ENCODE data around the gene MLF2.

MLF2 gene

GRCh38 chr12:6771091-6771495 is 18.2 kb upstream of the MLF2 start:
- H3K4me3 ChIP-seq (ENCODE audit: low read depth, low read length), result no peak overlapping the region
- ChIA-PET POLR2A (interaction anchor here (0.9 kb wide), 1 partner anchor 19 kb away, joined by 4 read pairs; no protein-coding TSS in a partner anchor), CTCF (interaction anchor here (0.7 to 8.7 kb wide), 10 partner anchors 8 to 151 kb away, joined by 3 to 222 read pairs (median 4); partner anchors contain the start of genes CD4, MLF2 and P3H3)
- TF ChIP-seq, protein P1, sequence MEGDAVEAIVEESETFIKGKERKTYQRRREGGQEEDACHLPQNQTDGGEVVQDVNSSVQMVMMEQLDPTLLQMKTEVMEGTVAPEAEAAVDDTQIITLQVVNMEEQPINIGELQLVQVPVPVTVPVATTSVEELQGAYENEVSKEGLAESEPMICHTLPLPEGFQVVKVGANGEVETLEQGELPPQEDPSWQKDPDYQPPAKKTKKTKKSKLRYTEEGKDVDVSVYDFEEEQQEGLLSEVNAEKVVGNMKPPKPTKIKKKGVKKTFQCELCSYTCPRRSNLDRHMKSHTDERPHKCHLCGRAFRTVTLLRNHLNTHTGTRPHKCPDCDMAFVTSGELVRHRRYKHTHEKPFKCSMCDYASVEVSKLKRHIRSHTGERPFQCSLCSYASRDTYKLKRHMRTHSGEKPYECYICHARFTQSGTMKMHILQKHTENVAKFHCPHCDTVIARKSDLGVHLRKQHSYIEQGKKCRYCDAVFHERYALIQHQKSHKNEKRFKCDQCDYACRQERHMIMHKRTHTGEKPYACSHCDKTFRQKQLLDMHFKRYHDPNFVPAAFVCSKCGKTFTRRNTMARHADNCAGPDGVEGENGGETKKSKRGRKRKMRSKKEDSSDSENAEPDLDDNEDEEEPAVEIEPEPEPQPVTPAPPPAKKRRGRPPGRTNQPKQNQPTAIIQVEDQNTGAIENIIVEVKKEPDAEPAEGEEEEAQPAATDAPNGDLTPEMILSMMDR (IDR thresholded peaks at IDR 0.05; ENCODE audit: insufficient read depth, low read length, missing control alignments), result no peak
- no peak for DNase-seq (ENCODE audit: low read depth, low spot score)

DNA sequence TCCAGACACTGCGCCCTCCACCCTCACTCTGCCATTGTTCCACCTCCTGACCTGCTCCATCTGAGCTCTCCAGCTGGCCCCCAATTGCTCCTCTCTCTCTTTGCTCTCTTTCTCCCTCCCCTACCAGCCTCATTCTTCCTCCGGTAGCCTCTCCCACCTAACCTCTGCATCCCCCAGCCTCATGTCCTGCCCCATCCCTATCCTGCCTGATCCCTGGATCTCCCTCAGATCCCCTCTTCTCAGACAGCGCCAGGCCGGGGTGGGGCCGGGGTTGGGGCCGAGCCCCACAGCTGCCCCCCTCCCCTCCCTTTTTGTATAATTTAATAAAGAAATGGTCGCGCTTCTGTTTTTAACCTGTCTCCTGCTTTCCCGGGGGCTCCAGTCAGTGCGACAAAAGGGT is 17.7 kb upstream of the MLF2 start:
- ChIA-PET CTCF (interaction anchor here (0.8 to 8.7 kb wide), 8 partner anchors 8 to 151 kb away, joined by 3 to 222 read pairs (median 4); partner anchors contain the start of genes CD4 and MLF2), POLR2A (no interaction called here)
- DNase-seq (ENCODE audit: low read depth, low spot score), result no peak
- no peak overlapping the region for H3K4me3 ChIP-seq (ENCODE audit: low read depth, low read length)
- TF ChIP-seq, protein P1 (IDR thresholded peaks at IDR 0.05; ENCODE audit: insufficient read depth, low read length, missing control alignments), result no peak

DNA sequence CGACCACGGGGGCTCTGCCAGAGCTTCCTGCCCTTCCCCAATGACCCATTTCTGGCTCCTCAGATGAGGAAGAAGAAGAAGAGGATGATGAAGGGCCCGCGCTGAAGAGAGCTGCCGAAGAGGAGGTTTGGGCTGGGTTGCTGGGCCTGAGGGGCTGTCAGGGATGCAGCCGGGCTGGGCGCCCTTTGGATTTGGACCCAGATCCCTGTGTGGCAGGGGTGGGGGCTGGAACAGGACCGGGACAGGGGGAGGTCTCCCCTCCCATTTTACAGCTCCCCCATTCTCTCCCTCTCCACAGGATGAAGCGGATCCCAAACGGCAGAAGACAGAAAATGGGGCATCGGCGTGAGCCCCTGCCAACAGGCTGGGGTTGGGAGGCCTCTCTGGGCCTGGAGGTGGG is 17.2 kb upstream of the MLF2 start:
- no peak for DNase-seq (ENCODE audit: low read depth, low spot score)
- ChIA-PET POLR2A (interaction anchor here (1.5 kb wide), 1 partner anchor 17 kb away, joined by 8 read pairs; the partner anchor contains the start of gene MLF2), CTCF (interaction anchor here (0.8 to 8.7 kb wide), 4 partner anchors 9 to 19 kb away, joined by 3 to 222 read pairs (median 70); partner anchors contain the start of gene MLF2)
- TF ChIP-seq, protein P1 (IDR thresholded peaks at IDR 0.05; ENCODE audit: insufficient read depth, low read length, missing control alignments), result no peak
- H3K4me3 ChIP-seq (ENCODE audit: low read depth, low read length), result no peak overlapping the region

DNA sequence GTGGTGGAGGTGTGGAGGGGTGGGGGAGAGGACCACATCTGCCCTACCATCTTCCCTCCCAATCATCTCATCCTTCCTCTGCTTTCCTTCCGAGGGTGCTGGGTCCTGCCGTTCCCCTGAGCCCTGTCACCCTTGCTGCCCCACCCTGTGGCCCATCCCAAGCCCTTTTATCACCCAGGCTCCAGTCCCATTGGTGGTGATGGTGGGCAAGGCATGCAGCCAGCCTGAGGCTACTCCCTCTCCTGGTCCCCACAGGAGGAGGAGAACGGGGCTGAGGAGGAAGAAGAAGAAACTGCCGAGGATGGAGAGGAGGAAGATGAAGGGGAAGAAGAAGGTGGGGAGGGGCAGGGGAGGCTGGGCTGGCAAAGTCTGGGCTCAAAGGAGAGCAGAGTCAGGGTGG is 16.7 kb upstream of the MLF2 start:
- CTCF ChIA-PET, result interaction anchor here (1.4 to 8.7 kb wide), 5 partner anchors 9 to 55 kb away, joined by 4 to 222 read pairs (median 51); partner anchors contain the start of gene MLF2
- H3K4me3 ChIP-seq (ENCODE audit: low read depth, low read length), result no peak overlapping the region; the same call in 1 of the 2 replicates
- no peak for DNase-seq (ENCODE audit: low read depth, low spot score)

DNA sequence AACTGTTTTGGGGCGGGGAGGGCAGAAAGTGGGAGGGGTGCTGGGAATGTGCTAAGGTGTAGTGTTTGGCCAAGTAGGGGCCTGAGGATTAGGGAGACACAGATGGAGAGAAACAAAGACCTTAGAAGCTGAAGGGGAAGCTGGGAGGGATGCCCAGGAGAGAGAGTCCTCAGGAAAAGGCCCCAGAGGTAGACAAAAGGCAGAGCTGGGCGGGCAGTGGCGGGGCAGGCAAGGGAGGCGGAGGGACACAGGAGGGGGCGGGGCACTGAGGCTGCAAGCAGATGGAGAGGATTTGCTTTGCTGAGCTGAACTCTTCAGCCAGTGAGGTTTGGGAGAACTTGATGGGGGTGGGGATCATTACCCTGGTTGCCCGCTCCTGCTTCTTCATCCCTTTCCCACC is 16.0 kb upstream of the MLF2 start:
- DNase-seq (ENCODE audit: low read depth, low spot score), result no peak
- ChIA-PET CTCF (interaction anchor here (1.6 to 8.7 kb wide), 4 partner anchors 9 to 56 kb away, joined by 4 to 222 read pairs (median 94); partner anchors contain the start of gene MLF2), POLR2A (interaction anchor here (1.5 kb wide), 1 partner anchor 16 kb away, joined by 8 read pairs; the partner anchor contains the start of gene MLF2)
- TF ChIP-seq, protein P1 (IDR thresholded peaks at IDR 0.05; ENCODE audit: insufficient read depth, low read length, missing control alignments), result no peak
- H3K4me3 ChIP-seq (ENCODE audit: low read depth, low read length), result peak overlapping the region; percentile 93

More for the DNA sequence above, 16.7 kb upstream of the MLF2 start:
- POLR2A ChIA-PET, result interaction anchor here (1.5 kb wide), 1 partner anchor 17 kb away, joined by 8 read pairs; the partner anchor contains the start of gene MLF2
- TF ChIP-seq, protein P1 (IDR thresholded peaks at IDR 0.05; ENCODE audit: insufficient read depth, low read length, missing control alignments), result no peak

- POLR2A ChIA-PET, result interaction anchor here (2.6 kb wide), 1 partner anchor 53 kb away, joined by 14 read pairs; the partner anchor contains the start of gene GPR162
- TF ChIP-seq, protein P1 (IDR thresholded peaks at IDR 0.05; ENCODE audit: insufficient read depth, low read length, missing control alignments), result no peak
- peak overlapping the region; percentile 93 for H3K4me3 ChIP-seq (ENCODE audit: low read depth, low read length)
- DNase-seq (ENCODE audit: low read depth, low spot score), result no peak
- CTCF ChIA-PET, result interaction anchor here (1.2 to 8.7 kb wide), 6 partner anchors 8 to 57 kb away, joined by 4 to 222 read pairs (median 29); partner anchors contain the start of gene MLF2
Measured at GRCh38 chr12:6768437-6768914, 15.5 kb upstream of the MLF2 start.
